ENCODE data around the gene ZNF219.

Gene ZNF219

GRCh38 chr14:21098076-21098891 is at the start of gene ZNF219:
ZNF219 (minus strand) TSS chr14:21098655; CDS start chr14:21093591, 5,064 bp downstream.
- peak; percentile 52 for DNase-seq (ENCODE audit: low spot score)

- DNase-seq (ENCODE audit: low spot score) = no peak
Measured at GRCh38 chr14:21145437-21145836, 47.0 kb upstream of the ZNF219 start.

GRCh38 chr14:21142357-21142756 is 43.9 kb upstream of the ZNF219 start:
- DNase-seq (ENCODE audit: low spot score) = no peak

GRCh38 chr14:21136024-21136423 is 37.6 kb upstream of the ZNF219 start:
- DNase-seq (ENCODE audit: low spot score) = peak; percentile 29

GRCh38 chr14:21133901-21134300 is 35.4 kb upstream of the ZNF219 start:
- DNase-seq (ENCODE audit: low spot score) = no peak

GRCh38 chr14:21123429-21123828 is 25.0 kb upstream of the ZNF219 start:
- DNase-seq (ENCODE audit: low spot score) = no peak

GRCh38 chr14:21121122-21121521 is 22.7 kb upstream of the ZNF219 start:
- no peak for DNase-seq (ENCODE audit: low spot score)

- DNase-seq (ENCODE audit: low spot score) = no peak
Measured at GRCh38 chr14:21120686-21121085, 22.2 kb upstream of the ZNF219 start.

GRCh38 chr14:21118933-21119332 is 20.5 kb upstream of the ZNF219 start:
- DNase-seq (ENCODE audit: low spot score) = no peak

- no peak for DNase-seq (ENCODE audit: low spot score)
Measured at GRCh38 chr14:21113369-21113768, 14.9 kb upstream of the ZNF219 start.

GRCh38 chr14:21112255-21112654 is 13.8 kb upstream of the ZNF219 start:
- no peak for DNase-seq (ENCODE audit: low spot score)

GRCh38 chr14:21109377-21110138 is 11.1 kb upstream of the ZNF219 start:
- DNase-seq (ENCODE audit: low spot score) = no peak

GRCh38 chr14:21108791-21109190 is 10.3 kb upstream of the ZNF219 start:
- DNase-seq (ENCODE audit: low spot score) = no peak

GRCh38 chr14:21107283-21107800 is 8.9 kb upstream of the ZNF219 start:
- no peak for DNase-seq (ENCODE audit: low spot score)

GRCh38 chr14:21106498-21107282 is 8.2 kb upstream of the ZNF219 start:
- DNase-seq (ENCODE audit: low spot score) = peak; percentile 67

- DNase-seq (ENCODE audit: low spot score) = no peak
Measured at GRCh38 chr14:21106176-21106497, 7.7 kb upstream of the ZNF219 start.

- no peak for DNase-seq (ENCODE audit: low spot score)
Measured at GRCh38 chr14:21105095-21105494, 6.6 kb upstream of the ZNF219 start.

- peak; percentile 81 for DNase-seq (ENCODE audit: low spot score)
Measured at GRCh38 chr14:21104448-21105060, 6.1 kb upstream of the ZNF219 start.

- DNase-seq (ENCODE audit: low spot score) = peak; percentile 97
Measured at GRCh38 chr14:21103710-21104447, 5.4 kb upstream of the ZNF219 start.

GRCh38 chr14:21103411-21103709 is 4.9 kb upstream of the ZNF219 start:
- no peak for DNase-seq (ENCODE audit: low spot score)
